NK-92 (cell line): ENCODE results near the gene CRAMP1.

Experiments
- DNase-seq: peaks from one replicate; lab custom pipeline; 2025; ENCODE audit not compliant: unreplicated experiment; lab: John Stamatoyannopoulos, UW

CRAMP1 gene

DNA sequence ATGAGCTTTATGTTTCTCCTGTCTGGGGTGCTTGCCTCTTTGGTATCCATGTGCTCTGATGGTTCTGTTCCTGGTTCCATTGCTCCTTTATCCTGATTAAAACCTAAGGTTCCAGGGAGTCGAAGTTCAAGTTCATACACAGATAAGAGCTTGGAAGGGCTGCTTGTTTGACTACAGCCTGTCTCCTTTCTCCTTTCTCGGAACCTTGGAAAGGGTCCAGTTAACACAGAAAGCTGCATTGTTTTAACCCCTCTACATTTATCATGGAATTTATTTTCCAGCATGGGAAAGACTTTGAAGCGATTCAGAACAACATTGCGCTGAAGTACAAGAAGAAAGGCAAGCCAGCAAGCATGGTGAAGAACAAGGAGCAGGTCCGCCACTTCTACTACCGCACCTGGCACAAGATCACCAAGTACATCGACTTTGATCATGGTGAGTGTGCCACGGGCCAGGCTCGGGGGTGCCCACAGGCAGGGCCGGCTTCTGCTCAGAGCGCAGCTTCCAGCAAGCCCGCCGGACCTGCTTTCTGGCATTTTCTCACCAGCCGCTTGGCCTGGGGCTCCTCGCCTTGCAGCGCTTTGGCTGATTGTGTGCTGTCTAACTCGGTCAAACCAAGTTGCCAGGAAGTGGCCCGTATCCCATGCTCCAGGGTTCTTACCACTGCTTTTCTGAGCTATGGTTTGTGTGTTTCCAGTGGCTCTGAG lies 19.9 kb downstream of the CRAMP1 start:
- no peak for DNase-seq

DNA sequence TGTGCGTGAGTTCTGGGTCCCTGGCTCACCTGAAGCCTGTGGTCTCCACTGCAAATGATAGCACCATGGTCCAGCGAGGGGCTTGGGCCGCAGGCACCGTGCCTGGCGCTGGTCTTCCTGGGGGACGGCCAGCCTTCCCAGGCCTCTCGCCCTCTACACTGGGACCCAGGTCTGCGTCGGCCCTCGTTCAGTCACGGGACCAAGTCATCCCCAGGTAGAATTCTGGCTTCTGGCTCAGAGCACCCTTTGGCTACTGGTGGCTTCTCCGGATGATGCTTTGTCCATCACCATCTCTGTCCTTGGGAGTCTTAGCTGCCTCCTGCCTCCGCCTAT lies 20.4 kb downstream of the CRAMP1 start:
- no peak for DNase-seq

DNA sequence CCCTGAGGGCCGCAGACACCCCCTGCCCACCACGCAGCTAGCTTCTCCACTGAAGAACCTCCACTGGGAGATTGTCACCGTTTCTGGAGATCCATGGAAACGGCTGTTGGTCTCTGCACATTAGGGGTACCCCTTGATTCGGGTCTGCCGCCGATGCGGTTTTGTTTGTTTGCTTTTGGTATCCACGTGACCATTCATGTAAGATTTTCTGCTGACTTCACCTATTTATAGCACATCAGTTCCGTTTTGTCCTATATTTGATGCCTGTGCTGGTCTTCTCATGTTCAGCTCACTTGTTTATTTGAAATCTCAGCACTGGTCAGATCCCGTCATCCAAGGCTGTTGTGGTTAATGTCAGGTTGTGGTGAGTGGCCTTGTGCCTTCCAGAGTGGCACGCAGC lies 21.1 kb downstream of the CRAMP1 start:
- no peak for DNase-seq

DNA sequence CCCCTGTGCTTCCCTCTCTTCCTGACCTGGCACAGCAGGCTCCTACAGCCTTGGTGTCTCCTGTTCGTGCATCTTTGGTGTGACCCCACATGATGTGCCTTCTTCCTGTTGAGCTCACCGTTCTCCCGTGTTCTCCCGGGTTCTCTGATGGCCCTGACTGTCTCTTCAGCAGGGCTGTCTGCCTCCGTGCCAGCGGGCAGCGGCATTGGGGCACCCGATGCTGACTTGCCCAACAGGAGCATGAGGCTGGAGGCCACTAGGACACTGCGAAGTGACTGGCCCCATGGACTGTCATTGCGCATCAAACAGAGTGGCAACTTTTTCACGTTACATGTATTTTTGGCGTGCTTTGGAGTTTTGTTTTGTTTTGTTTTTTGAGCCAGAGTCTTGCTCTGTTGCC lies 22.4 kb downstream of the CRAMP1 start:
- DNase-seq, result no peak

DNA sequence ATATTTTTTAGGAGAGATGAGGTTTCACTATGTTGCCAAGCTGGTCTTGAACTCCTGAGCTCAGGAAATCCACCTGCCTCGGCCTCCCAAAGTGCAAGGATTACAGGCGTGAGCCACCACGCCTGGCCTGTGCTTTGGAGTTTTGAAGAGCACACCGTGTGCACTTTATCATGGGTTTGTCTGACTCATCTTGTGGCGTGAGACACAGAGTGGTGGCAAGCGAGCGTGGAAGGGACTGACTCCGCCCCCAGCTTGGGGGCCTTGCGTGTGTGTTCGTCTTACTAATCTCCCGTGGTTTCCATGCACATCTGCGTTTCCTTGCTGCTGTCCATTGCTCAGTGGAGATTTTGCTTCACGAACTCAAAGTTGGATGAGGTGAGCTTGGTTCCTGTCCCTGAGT lies 22.9 kb downstream of the CRAMP1 start:
- no peak for DNase-seq

DNA sequence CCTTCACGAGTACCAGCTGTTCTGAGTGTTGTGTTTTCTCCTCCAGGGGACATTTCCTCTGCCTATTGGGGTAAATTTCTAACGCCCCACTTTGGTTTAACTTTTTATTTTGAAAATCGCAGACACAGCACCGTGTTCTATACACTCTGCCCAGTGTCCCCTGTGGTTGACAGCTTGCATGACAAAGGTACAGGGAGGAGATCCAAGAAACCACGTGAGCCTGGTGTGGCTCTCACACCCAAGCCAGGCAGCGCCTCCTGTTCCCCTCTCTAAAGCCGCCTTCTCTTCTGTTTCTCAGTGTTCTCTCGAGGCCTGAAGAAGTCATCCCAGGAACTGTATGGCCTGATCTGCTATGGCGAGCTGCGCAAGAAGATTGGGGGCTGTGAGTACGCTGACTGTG lies 25.4 kb downstream of the CRAMP1 start:
- no peak for DNase-seq

DNA sequence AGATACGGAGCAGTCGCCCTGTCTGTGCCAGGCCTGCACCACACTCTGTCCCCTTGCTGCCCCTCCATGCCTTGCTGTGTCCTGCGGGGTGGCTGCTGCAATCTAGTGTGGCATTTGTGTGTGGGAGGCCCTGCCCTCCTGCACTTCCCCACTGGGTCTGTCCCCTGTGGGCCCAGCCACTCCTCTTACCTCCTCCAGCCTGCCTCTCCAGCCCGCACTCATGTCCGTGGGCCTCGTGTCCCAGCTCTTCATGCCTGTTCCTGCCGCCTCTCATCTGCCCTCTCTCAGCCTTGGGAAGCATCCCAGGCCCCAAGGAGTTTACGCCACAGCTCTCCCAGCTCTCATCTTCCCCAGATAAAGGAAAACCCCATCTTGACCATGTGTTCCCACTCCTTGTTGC lies 26.6 kb downstream of the CRAMP1 start:
- DNase-seq, result no peak

DNA sequence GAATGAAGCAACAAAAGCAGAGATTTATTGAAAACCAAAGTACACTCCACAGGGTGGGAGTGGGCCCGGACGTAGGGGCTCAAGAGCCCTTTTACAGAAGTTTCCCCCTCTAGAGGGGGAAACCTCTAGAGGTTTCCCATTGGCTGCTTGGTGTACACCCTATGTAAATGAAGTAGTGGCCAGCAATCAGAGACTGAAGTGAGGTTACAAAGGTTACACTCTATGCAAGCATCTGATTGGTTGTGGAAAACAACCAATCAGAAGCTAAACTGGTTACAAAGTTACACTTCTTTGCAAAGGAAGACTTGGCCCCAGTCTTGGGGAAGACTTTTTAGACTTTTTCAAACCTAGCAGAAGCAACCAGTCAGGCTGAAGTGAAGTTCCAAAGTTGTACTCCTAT lies 27.1 kb downstream of the CRAMP1 start:
- DNase-seq, result no peak

DNA sequence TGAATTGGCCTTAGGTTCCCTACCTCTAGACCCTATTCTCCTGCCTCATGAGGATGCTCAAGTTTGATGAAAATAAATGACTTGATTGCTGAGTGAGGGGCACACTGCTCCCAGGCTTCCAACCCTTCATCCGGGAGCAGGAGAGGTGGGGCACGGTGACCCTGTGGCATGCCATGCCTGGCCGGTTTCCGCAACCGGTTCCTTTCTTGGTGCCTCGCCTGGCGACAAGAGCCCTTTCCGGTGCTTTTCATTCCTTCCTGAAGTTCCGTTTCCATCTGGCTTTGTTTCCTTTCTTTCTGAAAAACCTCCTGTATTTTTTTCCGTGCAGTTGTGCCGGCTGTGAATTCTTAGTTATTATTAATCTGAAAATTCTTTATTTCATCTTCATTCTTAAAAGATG lies 27.7 kb downstream of the CRAMP1 start:
- DNase-seq, result no peak

DNA sequence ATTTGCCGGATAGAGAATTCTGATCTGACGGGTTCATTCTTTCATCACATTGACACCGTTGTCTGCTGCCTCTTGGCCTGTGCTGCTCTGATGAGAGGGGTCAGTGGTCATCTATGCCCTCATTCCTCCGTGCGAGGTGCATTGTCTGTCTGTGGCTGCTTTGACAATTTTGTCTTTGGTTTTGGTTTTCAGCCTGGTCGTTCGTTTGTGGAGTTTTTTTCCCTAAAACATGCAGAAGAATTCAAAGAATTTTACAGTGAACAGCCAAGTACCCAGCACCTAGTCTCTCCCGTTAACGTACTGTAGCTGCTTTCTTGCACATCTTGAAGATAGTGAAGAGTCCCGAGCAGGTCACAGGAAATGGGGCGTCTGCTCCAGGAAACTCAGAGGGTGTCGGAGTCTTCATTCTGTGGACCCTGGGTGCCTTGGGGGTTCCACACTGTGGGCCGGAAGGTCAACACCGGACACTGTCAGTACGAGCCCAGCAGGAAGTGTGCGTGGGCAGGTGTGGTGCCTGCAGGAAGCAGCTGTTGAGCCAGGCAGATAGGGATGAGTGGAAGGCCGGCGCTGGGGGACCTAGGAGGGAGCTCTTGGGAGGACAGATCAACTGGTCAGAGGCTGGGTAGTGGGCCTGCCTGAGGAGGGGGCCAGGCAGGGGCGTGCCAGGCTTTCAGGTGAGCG lies 28.2 kb downstream of the CRAMP1 start:
- DNase-seq, result no peak

DNA sequence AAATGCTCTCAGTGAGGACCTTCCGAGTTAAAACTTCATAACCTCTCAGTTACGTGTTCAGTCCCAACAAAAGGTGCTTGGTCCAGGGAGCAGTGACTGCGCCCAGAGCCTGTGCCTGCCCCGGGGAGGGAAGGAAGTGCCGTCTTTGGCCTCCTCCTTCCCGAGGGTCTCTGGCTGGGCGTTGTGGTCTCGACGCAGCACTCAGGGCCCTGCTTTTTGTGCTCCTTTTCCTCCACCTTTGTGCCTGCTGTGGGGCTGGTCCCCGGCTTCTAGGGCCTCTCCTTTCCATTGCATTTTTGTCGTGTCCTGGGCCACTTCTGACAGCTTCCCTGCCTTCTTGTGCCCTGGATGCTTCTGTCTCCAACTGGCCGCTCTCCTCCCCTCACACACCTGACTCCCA lies 29.1 kb downstream of the CRAMP1 start:
- no peak for DNase-seq

DNA sequence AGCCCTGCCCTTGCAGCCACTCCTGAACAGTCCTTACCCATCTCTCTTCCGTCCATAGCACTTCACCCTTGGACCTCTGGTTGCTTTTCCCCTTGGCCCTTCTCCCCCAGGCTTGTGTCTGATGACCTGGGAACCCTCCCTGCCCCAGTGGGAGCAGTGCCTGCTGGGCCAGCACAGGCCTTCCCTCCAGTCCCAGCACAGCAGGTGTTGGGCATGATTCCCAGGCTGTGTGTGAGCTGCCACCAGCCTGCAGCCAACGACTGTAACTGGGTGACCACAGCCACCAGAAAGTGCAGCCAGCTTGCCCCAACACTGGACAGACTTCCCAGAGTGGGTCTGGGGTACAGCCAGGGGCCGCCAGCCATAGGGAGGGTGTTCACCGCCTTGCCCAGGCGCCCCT lies 30.0 kb downstream of the CRAMP1 start:
- no peak for DNase-seq

DNA sequence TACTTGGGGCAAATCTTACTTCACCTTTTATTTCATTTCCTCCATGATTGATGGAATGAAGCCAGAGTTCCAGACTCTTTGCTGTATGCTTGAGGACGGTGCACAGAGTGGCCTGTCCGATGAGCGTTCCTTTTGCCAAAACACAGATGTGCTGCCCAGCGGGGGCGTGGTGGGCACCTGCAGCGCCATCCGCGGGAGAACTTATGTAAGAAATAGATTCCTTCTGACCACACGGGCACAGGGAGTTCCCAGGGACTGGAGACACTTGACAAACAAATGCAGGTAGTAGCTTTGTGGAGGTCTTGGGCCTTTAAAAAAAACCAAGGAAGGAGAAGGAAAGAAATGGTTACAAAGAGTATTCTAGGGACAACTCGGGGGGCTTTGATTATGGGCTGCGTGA lies 30.6 kb downstream of the CRAMP1 start:
- no peak for DNase-seq

DNA sequence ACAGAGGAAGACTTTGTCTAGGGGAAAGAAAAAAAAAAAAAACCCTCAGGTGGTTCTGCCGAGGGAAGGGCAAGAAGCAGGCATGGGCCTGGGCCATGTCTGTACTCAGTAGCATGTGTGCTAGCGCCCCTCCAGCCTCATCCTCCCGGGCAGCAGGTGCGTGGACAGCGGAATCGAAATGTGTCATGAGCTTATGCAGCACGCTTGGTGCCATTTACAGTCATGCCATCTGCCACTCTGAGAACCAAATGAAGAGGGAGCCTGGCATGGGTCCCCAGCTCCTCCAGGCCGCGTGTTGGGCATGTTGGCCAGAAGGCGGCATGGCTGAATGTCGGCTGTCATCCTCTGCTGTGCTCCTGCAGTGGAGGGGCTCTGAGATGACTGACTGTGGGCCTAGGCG lies 31.4 kb downstream of the CRAMP1 start:
- DNase-seq, result no peak

DNA sequence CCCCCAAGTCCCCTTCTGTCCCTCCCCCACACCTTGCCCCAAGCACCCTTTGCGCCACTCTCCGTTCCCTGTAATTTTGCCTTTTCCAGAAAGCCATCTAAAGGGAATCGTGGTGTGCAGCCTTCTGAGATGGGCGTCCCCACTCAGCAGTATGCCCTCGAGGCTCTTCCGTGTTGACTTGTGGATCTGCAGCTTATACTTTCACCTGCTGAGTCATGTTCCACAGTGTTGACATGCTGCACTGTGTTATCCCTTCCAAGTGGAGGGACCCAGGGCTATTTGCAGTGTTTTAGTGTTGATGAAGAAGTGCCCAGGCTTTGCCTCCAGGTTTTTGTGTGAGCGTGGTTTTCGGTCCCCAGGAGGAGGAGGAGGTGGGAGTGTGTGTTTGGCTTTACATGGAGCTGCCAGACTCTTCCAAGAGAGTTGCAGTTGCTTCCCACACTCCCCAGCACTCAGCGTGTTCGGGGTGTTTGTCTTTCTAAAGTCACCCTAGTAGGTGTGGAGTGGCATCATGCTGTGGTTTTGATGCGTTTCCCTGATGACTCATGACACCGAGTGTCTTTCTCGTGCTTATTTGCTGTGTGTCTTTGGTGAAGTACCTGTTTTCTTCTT lies 33.9 kb downstream of the CRAMP1 start:
- DNase-seq, result no peak

DNA sequence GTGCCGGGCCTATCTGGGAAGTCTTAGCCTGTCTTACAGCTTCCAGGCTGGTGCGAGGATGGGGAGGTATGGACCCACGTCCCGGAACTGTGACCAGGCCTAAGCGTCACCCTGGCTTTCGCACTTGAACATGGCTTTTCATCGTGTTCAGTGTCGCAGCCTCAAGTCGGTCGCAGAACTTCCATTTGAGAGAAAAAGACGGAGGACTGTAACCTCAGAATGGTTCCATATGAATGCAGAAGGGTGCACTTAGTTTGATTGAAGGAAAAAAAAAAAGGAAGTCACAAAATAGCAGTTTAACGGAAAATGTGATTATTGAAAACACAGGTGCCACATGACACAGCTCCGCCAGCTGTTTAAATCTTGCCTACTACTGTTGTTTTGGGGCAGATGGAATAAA lies 35.7 kb downstream of the CRAMP1 start:
- no peak for DNase-seq

DNA sequence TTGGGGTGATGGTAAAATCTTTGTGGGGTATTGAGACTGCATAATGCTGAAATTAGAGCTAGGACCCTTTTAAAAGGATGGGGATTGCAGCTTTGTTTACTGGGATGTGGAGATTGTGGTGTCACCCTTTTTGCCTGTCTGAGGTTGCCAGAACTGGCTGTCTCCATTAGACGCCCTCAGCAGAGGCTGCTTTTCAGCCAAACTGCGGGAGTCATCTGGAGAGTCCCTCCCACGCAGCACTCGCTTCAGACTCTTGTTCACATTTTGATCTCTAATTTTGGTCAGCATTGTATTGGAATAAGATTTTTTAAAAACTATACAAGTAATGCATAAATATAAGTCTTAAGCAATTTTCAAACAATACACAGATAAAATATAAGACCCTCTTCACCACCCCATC lies 38.0 kb downstream of the CRAMP1 start:
- DNase-seq, result no peak

DNA sequence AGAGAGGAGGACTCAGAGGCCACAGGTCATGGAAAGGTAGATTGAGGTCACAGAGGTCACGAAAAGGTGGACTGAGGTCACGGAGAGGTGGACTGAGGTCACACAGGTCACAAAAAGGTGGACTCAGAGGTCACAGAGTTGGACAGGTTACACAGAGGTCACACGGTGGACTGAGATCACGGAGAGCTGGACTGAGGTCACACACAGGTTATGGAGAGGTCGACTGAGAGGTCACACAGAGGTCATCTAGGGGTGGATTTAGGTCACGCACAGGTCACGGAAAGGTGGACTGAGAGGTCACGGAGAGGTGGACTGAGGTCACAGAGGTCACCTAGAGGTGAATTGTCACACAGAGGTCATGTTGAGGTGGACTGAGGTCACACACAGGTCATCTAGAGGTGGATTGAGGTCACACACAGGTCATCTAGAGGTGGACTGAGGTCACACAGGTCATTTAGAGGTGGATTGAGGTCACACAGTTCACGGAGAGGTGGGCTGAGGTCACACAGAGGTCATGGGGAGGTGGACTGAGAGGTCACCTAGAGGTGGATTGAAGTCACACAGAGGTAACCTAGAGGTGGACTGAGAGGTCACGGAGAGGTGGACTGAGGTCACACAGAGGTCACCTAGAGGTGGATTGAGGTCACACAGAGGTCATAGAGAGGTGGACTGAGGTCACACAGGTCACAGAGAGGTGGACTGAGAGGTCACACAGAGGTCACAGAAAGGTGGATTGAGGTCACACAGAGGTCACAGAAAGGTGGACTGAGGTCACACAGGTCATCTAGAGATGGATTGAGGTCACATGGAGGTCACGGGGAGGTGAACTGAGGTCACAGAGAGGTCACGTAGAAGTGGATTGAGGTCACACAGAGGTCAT lies 39.2 kb downstream of the CRAMP1 start:
- DNase-seq, result no peak

DNA sequence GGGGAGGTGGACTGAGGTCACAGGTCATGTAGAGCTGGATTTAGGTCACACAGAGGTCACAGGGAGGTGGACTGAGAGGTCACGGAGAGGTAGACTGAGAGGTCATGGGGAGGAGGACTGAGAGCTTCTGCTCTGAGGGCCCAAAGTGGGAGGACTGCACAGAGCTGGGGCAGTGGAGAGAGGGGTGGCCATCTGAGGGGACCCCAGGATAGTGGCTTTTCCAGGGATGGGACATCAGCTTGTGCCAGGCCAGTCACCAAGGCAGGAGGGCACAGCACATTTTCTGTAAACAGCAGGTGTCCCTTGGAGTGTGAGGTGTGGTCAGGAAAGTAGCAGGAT lies 39.8 kb downstream of the CRAMP1 start:
- no peak for DNase-seq

DNA sequence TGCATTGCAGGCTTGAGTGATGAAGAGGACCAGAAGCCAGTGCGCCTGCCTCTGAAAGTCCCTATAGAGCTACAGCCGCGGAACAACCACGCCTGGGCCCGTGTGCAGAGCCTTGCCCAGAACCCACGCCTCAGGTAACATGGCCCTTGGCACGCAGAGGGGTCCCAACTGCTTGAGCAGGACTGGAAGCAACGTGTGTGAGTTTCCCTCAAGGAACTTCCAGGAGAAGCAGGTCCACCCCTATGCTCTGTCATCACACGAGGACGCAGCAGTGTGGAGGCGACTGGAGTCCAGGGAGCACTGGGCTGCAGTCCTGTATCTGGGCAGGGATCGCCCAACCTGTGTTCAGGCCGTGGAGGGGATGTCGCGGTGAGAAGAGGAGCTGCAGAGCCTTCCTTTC lies 40.9 kb downstream of the CRAMP1 start:
- no peak for DNase-seq

DNA sequence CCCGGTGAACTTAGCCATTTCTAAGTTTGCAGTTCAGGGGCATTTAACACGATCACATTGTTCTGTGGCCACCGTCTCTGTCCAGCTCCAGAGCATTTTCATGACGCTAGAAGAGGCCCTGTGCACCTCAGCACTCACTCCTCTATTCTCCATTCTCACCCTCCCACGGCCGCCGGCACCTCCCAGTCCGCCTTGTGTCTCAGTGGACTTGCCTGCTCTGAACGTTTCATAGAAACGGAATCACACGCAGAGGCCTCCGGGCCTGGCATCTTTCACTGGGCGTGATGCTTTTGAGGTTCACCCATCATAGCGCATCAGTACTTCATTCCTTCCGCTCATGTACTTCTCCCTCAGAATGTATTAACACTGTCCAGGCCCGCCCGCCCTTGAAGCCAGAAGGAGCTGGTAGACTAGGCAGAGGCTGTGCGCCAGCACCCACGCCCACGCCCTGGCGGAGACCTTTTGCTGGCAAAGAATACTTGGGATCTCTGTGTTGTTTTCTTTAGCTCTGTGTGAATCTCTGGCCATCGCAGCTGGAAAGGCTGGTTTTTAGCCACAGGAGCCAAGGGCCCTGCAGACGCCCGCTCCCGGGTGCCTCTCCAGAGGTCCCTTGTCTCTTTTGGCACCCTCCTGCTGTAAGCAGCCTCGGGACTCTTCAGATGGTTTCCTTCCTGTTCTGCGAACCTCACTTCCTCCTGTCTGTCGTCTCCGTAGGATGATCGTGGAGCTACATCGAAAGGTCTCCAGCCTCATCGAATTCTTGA lies 42.5 kb downstream of the CRAMP1 start:
- no peak for DNase-seq
